HepG2 (cell line): ENCODE data around the gene MEG3. TPM values are rescaled to one million over a fixed set of nuclear protein-coding genes. Genes with fewer than 3 reads are reported as not detected.

Experiments
- ATAC-seq: fragments of 200-7000 bp; cut with Tn5 transposase; 3 replicates; pipeline ENCODE4 v1.9.1; 2020; ENCODE audit warnings: mild to moderate bottlenecking, moderate library complexity
- BruUV-seq: library from RNA; stranded (reverse); fragments of 400-500 nt; replicated peaks from 2 replicates; lab custom pipeline; 2021; lab: Mats Ljungman, UMichigan
- CTCF ChIA-PET: fragments of 300-600 bp; formaldehyde crosslinking; extraction: SDS; loops from one replicate; lab custom pipeline; 2021; ENCODE audit warnings: low total read pairs, inconsistent platforms, low intra/inter-chr PET ratio; lab: Yijun Ruan, JAX
- POLR2A ChIA-PET: fragments of 350-600 bp; sonication (Branson Sonifier 250); formaldehyde crosslinking; loops from one replicate; lab custom pipeline; 2020; ENCODE audit warnings: antibody characterized with exemption, inconsistent platforms; lab: Yijun Ruan, JAX
- DNase-seq: peaks from one replicate; pipeline ENCODE4 v3.0.0-alpha.2; 2015; ENCODE audit warnings: low spot score
- FAIRE-seq: peaks from 3 replicates; lab custom pipeline; 2011; peaks lifted over from hg19 to GRCh38; lab: Jason Lieb, UNC
- H2AFZ ChIP-seq: one replicate; pipeline ENCODE4 v1.6.1; 2011; ENCODE audit warnings: low read length, inconsistent platforms
- H3K27ac ChIP-seq: fragments of 300-600 bp; 3 replicates; pipeline ENCODE4 v1.8.0; 2011; ENCODE audit warnings: mixed run types, mild to moderate bottlenecking, mixed read lengths, low read length, inconsistent platforms; ENCODE audit not compliant: insufficient read depth; ENCODE audit errors: extremely low read length
- H3K27me3 ChIP-seq, 2 experiments: fragments of 200-600 bp in 1 of 2; 2 replicates in 1 of 2; 3 replicates in 1 of 2; pipeline versions ENCODE4 v1.6.0 to v1.8.0; 2011; ENCODE audit warnings: low read length in 2 of 2, mild to moderate bottlenecking in 2 of 2, moderate library complexity in 2 of 2, inconsistent platforms in 1 of 2; ENCODE audit not compliant: insufficient read depth in 2 of 2, control insufficient read depth in 1 of 2
- H3K36me3 ChIP-seq, 2 experiments: fragments of 200-600 bp in 1 of 2; replicated peaks in 1 of 2; 2 replicates in 1 of 2; 3 replicates in 1 of 2; pipeline versions ENCODE4 v1.5.1 to v1.8.0; 2011; ENCODE audit warnings: low read length in 2 of 2, inconsistent platforms in 1 of 2; ENCODE audit not compliant: insufficient read depth in 2 of 2, control insufficient read depth in 1 of 2
- H3K4me1 ChIP-seq: 2 replicates; pipeline ENCODE4 v1.5.1; 2012; ENCODE audit warnings: low read length, inconsistent platforms; ENCODE audit not compliant: insufficient read depth
- H3K4me2 ChIP-seq: 2 replicates; pipeline ENCODE4 v1.6.0; 2011; ENCODE audit warnings: low read depth, low read length, inconsistent platforms
- H3K4me3 ChIP-seq, 3 experiments: fragments of 200-600 bp in 1 of 3; sonication (generic), shearing (Covaris generic) in 1 of 3; replicated peaks in 1 of 3; 2 replicates each; pipeline ENCODE4 v1.5.1; 2011 to 2016; ENCODE audit warnings: low read length in 3 of 3, inconsistent platforms in 2 of 3, low read depth in 2 of 3, mild to moderate bottlenecking in 2 of 3, control low read depth in 1 of 3, mixed read lengths in 1 of 3; ENCODE audit not compliant: insufficient read depth in 1 of 3
- H3K79me2 ChIP-seq: one replicate; pipeline ENCODE4 v1.6.1; 2011; ENCODE audit warnings: low read length, inconsistent platforms; ENCODE audit not compliant: insufficient read depth
- H3K9ac ChIP-seq: 2 replicates; pipeline ENCODE4 v1.6.0; 2011; ENCODE audit warnings: mild to moderate bottlenecking, low read depth, low read length, inconsistent platforms; ENCODE audit not compliant: insufficient read depth
- H3K9me3 ChIP-seq: 2 replicates; pipeline ENCODE4 v1.5.1; 2012; ENCODE audit warnings: mild to moderate bottlenecking, low read length
- H4K20me1 ChIP-seq: 2 replicates; pipeline ENCODE4 v1.6.0; 2011; ENCODE audit warnings: inconsistent platforms, mild to moderate bottlenecking, low read length, moderate library complexity; ENCODE audit not compliant: insufficient read depth
- ATF7-NPFF ChIP-seq: sonication (generic); formaldehyde crosslinking; IDR thresholded peaks from 2 replicates; pipeline ENCODE4 v1.8.1; 2023; ENCODE audit warnings: mild to moderate bottlenecking, low read depth, missing genetic modification reagents, moderate library complexity
- GATA4 ChIP-seq: sonication (generic); IDR thresholded peaks from 2 replicates; pipeline ENCODE4 v1.6.1; 2016; ENCODE audit warnings: antibody characterized with exemption, low read depth, borderline replicate concordance
- KLF12 ChIP-seq: sonication (generic); formaldehyde crosslinking; IDR thresholded peaks from 2 replicates; pipeline ENCODE4 v1.4.0; 2020; ENCODE audit warnings: missing genetic modification reagents, borderline replicate concordance
- NFE2 ChIP-seq: sonication (generic); formaldehyde crosslinking; IDR thresholded peaks from 2 replicates; pipeline ENCODE4 v1.4.0; 2020; ENCODE audit warnings: missing genetic modification reagents
- NPAS2 ChIP-seq: sonication (generic); formaldehyde crosslinking; IDR thresholded peaks from 2 replicates; pipeline ENCODE4 v1.8.0; 2022; ENCODE audit warnings: mild to moderate bottlenecking, missing genetic modification reagents, borderline replicate concordance
- PCBP1 ChIP-seq: fragments of 200-400 bp; formaldehyde crosslinking; IDR thresholded peaks from 2 replicates; pipeline ENCODE4 v1.6.1; 2017; ENCODE audit warnings: mild to moderate bottlenecking, low read depth, low read length, borderline replicate concordance
- POGZ ChIP-seq: sonication (generic); formaldehyde crosslinking; IDR thresholded peaks from 2 replicates; pipeline ENCODE4 v1.4.0; 2020; ENCODE audit warnings: mild to moderate bottlenecking, missing genetic modification reagents
- RAD21 ChIP-seq: fragments of 450-650 bp; formaldehyde crosslinking; IDR thresholded peaks from 2 replicates; pipeline ENCODE4 v1.5.0; 2020; ENCODE audit warnings: mild to moderate bottlenecking
- RFX1 ChIP-seq: fragments of 450-650 bp; IDR thresholded peaks from 2 replicates; pipeline ENCODE4 v1.6.1; 2017
- SP5 ChIP-seq: IDR thresholded peaks from 2 replicates; pipeline ENCODE4 v1.6.1; 2016; ENCODE audit warnings: low read depth, borderline replicate concordance
- TGIF2 ChIP-seq: IDR thresholded peaks from 2 replicates; pipeline ENCODE4 v1.6.1; 2016; ENCODE audit warnings: control low read depth, missing compliant biosample characterization
- ZBTB7B ChIP-seq: sonication (generic); formaldehyde crosslinking; IDR thresholded peaks from 2 replicates; pipeline ENCODE4 v1.4.0; 2020; ENCODE audit warnings: missing genetic modification reagents
- ZNF773 ChIP-seq: sonication (generic); formaldehyde crosslinking; IDR thresholded peaks from 2 replicates; pipeline ENCODE4 v1.4.0; 2020; ENCODE audit warnings: missing genetic modification reagents, borderline replicate concordance
- WGBS: methylation state at CpG from one replicate; pipeline ENCODE4 v1.1.6; 2017; ENCODE audit warnings: low lambda C conversion rate; 5-methylcytosine and 5-hydroxymethylcytosine counted together
- in situ Hi-C: cut with HindIII; loops from 2 replicates; pipeline ENCODE4 v1.10.0; 2017; ENCODE audit warnings: low pct_unique_long_range_greater_than_20kb; ENCODE audit not compliant: extremely low pct_ligation_motif_present
- intact Hi-C: fragments of 100-400 bp; cut with micrococcal nuclease; formaldehyde crosslinking; loops from one replicate; pipeline ENCODE4 v1.10.0; 2022; ENCODE audit not compliant: unreplicated experiment
- polyA plus RNA-seq, 8 experiments: library from polyadenylated mRNA; depleted of rRNA in 3 of 8; stranded (reverse) in 7 of 8; unstranded in 1 of 8; fragments of >200 nt; fragmentation: Illumina TruSeq in 4 of 8; extraction: Trizol in 4 of 8; gene quantifications; 2 replicates each; pipeline versions ENCODE4 v1.2.1 to v1.2.3, GENCODE V29; 2011 to 2016; ENCODE audit warnings: low read depth in 4 of 8, missing spikeins in 1 of 8, mixed read lengths in 1 of 8; ENCODE audit not compliant: insufficient read depth in 1 of 8
- total RNA-seq, 5 experiments: library from RNA; depleted of rRNA; stranded (reverse); fragments of >200 nt; fragmentation: Illumina TruSeq; extraction: Trizol; gene quantifications; 2 replicates each; pipeline ENCODE4 v1.2.3, GENCODE V29; 2016; ENCODE audit warnings: low read depth in 1 of 5
- TF ChIP-seq, protein P1 (sequence below): IDR thresholded peaks from 2 replicates; pipeline ENCODE4 v1.6.1; 2016; ENCODE audit warnings: low read depth, control low read depth
- TF ChIP-seq, protein P2 (sequence below): IDR thresholded peaks from 2 replicates; pipeline ENCODE4 v1.6.1; 2016; ENCODE audit warnings: low read depth, borderline replicate concordance
- TF ChIP-seq, protein P3 (sequence below): sonication (generic); formaldehyde crosslinking; IDR thresholded peaks from 2 replicates; pipeline ENCODE4 v1.4.0; 2020; ENCODE audit warnings: missing genetic modification reagents, borderline replicate concordance

MEG3 gene
- total and polyA plus RNA-seq, 2 of the 13 experiments (the other 11 are each of a cell fraction or from before 2014, with no cell fraction given), result 0.17 TPM; not detected in 1

DNA sequence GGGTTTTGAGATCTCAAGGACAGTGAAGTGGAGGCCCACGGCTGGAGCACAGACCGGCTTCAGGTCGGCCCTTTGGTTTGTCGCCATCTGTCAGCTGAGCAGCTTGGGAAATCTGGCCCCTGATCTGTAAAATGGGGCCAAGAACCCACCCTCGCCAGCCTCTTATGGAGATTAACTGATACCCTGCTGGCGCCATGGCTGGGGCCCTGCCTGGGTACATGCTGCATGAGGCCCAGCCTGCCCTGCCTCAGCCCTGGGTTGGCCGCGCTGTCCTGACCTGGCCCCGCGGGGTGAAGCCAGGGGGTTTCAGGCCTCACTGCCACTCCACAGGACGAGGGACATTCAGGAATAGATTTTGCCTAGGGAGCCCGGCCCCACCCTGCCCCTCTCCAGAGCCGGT, 33.9 kb upstream of the MEG3 start:
- ATAC-seq, result no peak
- no TSS peak for BruUV-seq
- in situ Hi-C loops (no loop called here), intact Hi-C loops (no loop called here)
- FAIRE-seq, result no peak
- H3K4me1 ChIP-seq, result peaks cover 24% of the 10 kb centered on the region
- ChIA-PET POLR2A (no interaction called here), CTCF (no interaction called here)
- no peak for DNase-seq
- no peak overlapping the region for H3K9ac ChIP-seq
- no peaks in the 10 kb centered on the region for H3K36me3 ChIP-seq
- WGBS, result 100% methylated on average over 1 of the region's 13 CpGs
- H2AFZ ChIP-seq, result no peak overlapping the region
- no peak overlapping the region for H3K4me2 ChIP-seq
- no peaks in the 10 kb centered on the region for H3K27me3 ChIP-seq
- H4K20me1 ChIP-seq, result no peaks in the 10 kb centered on the region
- no peak overlapping the region for H3K4me3 ChIP-seq
- TF ChIP-seq SP5 (CRISPR knock-in tag) (no peak), NPAS2 (CRISPR knock-in tag) (no peak), RAD21 (CRISPR knock-in tag) (no peak), RFX1 (no peak), ZBTB7B (CRISPR knock-in tag) (no peak), NFE2 (CRISPR knock-in tag) (no peak), ZNF773 (no peak), POGZ (no peak), TGIF2 (CRISPR knock-in tag) (no peak), GATA4 (no peak), KLF12 (no peak), ATF7-NPFF (CRISPR knock-in tag) (no peak), PCBP1 (no peak)
- TF ChIP-seq, protein P1, sequence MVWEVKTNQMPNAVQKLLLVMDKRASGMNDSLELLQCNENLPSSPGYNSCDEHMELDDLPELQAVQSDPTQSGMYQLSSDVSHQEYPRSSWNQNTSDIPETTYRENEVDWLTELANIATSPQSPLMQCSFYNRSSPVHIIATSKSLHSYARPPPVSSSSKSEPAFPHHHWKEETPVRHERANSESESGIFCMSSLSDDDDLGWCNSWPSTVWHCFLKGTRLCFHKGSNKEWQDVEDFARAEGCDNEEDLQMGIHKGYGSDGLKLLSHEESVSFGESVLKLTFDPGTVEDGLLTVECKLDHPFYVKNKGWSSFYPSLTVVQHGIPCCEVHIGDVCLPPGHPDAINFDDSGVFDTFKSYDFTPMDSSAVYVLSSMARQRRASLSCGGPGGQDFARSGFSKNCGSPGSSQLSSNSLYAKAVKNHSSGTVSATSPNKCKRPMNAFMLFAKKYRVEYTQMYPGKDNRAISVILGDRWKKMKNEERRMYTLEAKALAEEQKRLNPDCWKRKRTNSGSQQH, result no peak
- TF ChIP-seq, protein P2, sequence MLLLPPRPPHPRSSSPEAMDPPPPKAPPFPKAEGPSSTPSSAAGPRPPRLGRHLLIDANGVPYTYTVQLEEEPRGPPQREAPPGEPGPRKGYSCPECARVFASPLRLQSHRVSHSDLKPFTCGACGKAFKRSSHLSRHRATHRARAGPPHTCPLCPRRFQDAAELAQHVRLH (CRISPR knock-in tag), result no peak
- TF ChIP-seq, protein P3, sequence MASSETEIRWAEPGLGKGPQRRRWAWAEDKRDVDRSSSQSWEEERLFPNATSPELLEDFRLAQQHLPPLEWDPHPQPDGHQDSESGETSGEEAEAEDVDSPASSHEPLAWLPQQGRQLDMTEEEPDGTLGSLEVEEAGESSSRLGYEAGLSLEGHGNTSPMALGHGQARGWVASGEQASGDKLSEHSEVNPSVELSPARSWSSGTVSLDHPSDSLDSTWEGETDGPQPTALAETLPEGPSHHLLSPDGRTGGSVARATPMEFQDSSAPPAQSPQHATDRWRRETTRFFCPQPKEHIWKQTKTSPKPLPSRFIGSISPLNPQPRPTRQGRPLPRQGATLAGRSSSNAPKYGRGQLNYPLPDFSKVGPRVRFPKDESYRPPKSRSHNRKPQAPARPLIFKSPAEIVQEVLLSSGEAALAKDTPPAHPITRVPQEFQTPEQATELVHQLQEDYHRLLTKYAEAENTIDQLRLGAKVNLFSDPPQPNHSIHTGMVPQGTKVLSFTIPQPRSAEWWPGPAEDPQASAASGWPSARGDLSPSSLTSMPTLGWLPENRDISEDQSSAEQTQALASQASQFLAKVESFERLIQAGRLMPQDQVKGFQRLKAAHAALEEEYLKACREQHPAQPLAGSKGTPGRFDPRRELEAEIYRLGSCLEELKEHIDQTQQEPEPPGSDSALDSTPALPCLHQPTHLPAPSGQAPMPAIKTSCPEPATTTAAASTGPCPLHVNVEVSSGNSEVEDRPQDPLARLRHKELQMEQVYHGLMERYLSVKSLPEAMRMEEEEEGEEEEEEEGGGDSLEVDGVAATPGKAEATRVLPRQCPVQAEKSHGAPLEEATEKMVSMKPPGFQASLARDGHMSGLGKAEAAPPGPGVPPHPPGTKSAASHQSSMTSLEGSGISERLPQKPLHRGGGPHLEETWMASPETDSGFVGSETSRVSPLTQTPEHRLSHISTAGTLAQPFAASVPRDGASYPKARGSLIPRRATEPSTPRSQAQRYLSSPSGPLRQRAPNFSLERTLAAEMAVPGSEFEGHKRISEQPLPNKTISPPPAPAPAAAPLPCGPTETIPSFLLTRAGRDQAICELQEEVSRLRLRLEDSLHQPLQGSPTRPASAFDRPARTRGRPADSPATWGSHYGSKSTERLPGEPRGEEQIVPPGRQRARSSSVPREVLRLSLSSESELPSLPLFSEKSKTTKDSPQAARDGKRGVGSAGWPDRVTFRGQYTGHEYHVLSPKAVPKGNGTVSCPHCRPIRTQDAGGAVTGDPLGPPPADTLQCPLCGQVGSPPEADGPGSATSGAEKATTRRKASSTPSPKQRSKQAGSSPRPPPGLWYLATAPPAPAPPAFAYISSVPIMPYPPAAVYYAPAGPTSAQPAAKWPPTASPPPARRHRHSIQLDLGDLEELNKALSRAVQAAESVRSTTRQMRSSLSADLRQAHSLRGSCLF (CRISPR knock-in tag), result no peak
- H3K27ac ChIP-seq, result no peak overlapping the region
- no peaks in the 10 kb centered on the region for H3K79me2 ChIP-seq
- H3K9me3 ChIP-seq, result peaks cover 9% of the 10 kb centered on the region
